IPS-11a (cell line): Measurements from ENCODE around the gene HOXC5.

Source experiments
- H3K4me3 ChIP-seq: one replicate; pipeline ENCODE4 v1.5.1; 2013; ENCODE audit warnings: low read depth, low read length, control low read depth

HOXC5 gene

DNA sequence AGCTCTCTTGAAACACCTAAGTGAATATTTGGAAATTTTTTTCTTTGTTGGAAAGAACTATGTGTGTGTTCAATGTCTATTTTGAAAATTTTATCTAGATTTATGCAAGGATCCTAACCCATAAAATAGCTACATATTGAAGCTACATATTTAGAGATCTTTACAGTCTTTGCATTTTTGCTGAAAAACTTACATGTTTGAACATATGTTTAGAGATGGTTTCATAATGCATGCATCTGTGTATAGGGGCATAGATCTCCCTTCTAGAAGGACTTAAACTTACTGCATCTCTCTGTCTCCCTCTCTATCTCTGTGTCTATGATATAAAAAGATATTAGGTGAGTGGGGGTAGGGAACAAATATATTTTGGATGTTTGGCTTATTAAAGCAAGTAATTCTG, 12.6 kb downstream of the HOXC5 start:
- no peak overlapping the region for H3K4me3 ChIP-seq

- H3K4me3 ChIP-seq: no peak overlapping the region
Measured at GRCh38 chr12:54045868-54046521, 13.1 kb downstream of the HOXC5 start.

- H3K4me3 ChIP-seq: no peak overlapping the region
Measured at GRCh38 chr12:54046809-54047159, 13.9 kb downstream of the HOXC5 start.

DNA sequence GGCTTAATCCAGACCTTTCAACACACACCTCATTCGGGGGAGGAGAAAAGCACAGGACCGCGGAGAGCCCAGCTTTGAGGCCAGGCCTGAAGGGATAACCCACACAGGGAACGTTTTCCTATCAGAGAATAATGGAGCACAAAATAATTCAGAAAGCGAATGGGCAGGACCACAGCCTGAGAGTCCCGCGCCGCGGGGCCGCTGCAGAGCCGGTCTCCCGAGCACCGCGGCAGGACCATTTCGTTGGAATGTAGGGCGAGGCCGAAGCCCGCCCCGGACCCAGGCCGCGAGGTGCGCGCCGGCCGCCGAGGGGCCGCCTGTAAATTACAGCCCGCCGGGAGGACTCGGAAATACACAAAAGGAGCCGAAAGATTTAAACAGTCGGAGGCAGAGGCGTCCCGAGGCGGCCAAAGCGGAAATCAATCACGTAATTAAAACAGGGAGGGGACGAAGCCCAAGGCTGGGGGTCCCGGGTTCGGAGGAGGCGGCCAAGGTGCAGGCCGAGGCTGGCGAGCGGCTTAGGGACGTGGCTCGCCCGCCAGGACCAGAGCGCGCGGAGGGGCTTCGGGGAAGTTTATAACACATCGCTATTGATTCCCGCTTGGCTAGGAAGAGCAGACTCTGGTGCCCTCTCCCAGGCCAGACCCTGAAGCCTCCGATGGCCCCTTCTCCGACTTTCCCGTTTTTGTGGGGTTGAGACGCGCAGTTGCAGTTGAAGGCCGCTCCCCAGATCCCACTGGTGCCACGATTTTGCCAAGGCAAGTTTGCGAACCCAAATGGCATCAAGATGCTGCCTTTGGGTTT, 14.5 kb downstream of the HOXC5 start:
- no peak overlapping the region for H3K4me3 ChIP-seq

DNA sequence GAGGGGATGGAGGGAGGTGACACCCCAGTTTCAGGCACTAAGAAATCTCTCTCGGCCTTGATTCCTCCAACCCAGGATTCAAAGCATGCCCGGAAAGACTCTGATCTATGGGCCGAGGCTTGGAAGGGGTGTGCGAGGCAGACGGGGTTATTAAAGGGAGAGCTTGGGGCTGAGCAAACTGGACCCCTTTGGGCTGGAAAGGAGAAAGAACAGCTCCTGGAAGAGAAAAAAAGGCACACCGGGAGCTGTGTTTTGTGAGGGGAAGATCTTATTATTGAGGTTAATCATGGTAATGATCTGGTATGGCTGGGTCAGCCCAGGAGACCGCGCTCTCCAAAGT, 15.1 kb downstream of the HOXC5 start:
- H3K4me3 ChIP-seq: no peak overlapping the region

DNA sequence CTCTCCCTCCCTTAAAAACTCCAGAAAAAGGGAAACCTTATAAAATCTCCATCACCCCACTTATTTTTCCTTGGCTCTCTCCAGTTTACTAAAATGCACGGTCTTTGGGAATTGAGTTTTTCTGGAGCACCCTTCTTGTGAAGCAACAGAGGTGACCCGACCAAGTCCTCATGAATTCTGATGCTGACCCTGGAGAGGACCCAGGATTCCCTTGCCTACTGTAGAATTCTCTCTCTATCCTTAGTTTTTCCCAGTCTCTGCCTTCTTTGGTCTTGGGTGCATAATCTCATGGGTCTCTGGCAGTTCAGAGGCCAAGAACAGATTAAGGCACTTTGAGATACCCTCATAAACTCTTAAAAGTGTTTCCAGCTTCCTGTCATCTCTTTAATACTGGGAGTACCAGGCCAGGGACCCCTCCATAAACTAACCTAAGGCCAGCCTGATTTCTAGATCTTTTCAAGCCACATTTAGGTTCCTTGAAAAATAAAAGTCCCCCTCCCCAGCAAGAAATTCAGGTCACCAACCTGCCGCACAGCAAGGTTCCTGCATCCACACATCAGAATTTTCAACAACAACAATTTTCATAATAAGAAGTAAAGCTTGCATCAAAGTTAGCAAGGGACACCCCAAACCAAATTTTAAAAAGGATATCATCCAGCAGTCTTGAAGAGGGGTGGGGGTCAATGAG, 15.7 kb downstream of the HOXC5 start:
- H3K4me3 ChIP-seq: no peak overlapping the region

DNA sequence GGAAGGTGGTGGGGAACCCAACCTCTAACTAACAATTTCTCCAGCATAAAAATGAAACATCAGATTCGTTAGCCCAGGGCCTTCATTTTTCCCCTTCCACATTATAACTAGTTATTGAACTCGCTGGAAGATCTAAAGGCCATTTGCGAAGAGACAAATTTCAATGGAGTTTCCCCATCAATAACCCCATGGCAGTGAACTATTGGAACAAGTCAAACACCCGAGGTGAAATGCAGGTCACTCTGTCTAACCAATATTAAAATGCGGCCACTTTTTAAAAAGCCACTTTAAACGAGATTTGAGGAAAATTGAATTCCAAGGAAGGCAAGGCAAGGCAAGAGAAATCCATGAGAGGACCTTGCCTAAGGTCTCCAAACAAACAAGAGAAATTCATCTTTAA, 16.3 kb downstream of the HOXC5 start:
- H3K4me3 ChIP-seq: no peak overlapping the region

GRCh38 chr12:54050482-54050810, 17.6 kb downstream of the HOXC5 start:
- H3K4me3 ChIP-seq: no peak overlapping the region

- no peak overlapping the region for H3K4me3 ChIP-seq
Measured at GRCh38 chr12:54051026-54051842, 18.4 kb downstream of the HOXC5 start.

DNA sequence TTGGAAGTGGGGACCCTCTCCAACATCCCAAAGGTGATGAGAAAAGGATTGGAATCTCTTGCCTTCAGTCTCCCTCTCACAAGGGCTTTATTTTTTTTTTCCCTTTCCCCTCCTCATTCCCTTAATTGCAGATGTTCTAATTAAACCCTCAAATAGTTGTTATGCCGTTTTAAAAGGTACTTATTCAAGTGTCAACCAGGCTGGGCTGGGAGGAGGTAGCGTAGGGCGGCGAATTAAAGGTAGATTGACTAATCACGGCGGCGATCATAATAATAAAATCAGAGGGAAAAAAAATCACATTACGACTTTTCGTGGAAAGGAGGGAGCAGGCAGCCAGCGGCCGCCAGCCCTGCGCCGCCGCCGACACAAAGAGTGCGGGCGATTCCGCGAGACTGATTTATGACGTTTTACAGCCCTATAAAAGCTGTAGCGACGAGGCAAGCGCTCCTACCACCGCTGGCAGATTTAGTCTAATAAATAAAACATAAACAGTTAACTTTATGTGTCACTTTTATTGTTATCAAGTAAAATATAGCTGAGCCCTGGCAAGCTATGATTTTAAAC, 19.1 kb downstream of the HOXC5 start:
- H3K4me3 ChIP-seq: no peak overlapping the region

DNA sequence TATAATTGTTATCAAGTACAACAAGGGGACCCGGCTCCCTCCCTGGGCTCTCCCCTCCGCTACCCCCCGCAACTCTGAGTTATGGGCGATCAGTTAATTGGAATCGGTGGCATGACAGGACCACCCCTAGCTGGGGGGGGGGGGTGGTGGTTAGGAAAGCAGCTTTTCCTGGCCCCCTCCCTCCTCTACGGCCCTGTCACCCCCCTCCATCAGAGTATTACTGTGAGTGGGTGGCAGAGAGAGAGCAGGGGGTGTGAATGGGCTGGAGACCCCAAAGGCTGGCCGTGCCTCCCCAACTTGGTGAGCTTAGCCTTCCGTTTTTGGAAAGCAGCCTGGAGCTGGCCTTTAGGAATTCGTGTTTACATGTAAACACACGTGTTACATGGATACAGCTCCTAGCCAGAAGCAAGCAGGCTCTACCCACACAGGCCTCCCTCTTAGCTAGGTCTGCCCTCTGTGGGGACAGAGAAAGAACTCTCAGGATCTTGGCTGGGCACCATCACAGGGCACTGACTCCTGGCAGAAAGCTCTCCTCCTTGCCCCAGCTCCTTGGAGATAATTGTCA, 19.7 kb downstream of the HOXC5 start:
- H3K4me3 ChIP-seq: no peak overlapping the region

GRCh38 chr12:54053003-54053750, 20.3 kb downstream of the HOXC5 start:
- no peak overlapping the region for H3K4me3 ChIP-seq

DNA sequence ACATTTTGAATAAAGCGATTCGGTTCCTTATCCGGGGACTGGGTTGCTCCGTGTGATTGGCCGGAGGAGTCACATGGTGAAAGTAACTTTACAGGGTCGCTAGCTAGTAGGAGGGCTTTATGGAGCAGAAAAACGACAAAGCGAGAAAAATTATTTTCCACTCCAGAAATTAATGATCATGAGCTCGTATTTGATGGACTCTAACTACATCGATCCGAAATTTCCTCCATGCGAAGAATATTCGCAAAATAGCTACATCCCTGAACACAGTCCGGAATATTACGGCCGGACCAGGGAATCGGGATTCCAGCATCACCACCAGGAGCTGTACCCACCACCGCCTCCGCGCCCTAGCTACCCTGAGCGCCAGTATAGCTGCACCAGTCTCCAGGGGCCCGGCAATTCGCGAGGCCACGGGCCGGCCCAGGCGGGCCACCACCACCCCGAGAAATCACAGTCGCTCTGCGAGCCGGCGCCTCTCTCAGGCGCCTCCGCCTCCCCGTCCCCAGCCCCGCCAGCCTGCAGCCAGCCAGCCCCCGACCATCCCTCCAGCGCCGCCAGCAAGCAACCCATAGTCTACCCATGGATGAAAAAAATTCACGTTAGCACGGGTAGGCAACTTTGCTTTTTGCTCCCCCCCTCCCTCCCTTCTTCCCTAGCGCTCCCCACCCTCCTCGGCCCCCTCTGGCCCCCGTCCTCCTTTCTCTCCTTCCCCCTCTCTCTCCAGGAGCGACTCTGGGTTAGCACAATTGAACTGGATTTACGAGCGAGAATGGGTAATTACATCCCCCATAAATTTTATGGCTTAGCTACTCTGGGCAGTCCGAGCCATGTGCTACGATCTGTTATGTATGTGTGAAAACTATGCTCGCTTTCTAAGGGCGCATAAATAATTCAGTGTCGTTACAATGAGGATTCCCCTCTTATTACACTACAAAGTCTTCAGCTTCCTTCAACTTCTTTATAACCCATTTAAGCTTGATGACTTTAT, 21.2 kb downstream of the HOXC5 start, which contains the start of gene HOXC4:
TSS of gene HOXC4 (plus strand) at position 85 of the 991 bp plus-strand sequence. CDS start at position 173, 88 bp downstream.
- no peak within 1 kb of the TSS for H3K4me3 ChIP-seq

DNA sequence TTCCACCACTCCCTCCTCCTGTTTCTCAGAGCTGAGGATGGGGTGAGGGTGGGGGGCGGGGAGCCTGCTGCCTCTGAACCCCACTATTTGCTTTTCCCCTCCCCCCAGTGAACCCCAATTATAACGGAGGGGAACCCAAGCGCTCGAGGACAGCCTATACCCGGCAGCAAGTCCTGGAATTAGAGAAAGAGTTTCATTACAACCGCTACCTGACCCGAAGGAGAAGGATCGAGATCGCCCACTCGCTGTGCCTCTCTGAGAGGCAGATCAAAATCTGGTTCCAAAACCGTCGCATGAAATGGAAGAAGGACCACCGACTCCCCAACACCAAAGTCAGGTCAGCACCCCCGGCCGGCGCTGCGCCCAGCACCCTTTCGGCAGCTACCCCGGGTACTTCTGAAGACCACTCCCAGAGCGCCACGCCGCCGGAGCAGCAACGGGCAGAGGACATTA, 21.9 kb downstream of the HOXC5 start:
- H3K4me3 ChIP-seq: no peak overlapping the region

GRCh38 chr12:54055552-54055951, 22.7 kb downstream of the HOXC5 start:
- H3K4me3 ChIP-seq: no peak overlapping the region

DNA sequence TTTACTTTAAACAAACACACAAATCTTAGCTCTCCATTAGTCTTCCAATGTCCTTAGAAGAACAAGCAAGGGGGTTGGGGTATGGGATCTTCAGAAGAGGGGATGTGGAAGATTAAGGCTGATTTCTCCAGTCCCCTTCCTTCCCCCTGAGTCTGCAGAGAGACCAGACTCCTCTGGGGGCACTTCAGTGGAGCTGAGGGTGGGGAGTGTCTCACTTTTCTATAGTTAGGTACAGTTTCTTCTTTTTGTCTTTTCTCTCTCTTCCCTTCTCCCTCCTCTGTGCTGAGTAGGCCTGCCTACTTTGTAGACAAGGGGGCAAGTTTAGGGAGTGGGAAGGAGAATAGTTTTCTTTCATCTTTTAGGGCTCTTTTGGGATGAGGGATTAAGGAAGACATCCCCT, 23.3 kb downstream of the HOXC5 start:
- H3K4me3 ChIP-seq: no peak overlapping the region

DNA sequence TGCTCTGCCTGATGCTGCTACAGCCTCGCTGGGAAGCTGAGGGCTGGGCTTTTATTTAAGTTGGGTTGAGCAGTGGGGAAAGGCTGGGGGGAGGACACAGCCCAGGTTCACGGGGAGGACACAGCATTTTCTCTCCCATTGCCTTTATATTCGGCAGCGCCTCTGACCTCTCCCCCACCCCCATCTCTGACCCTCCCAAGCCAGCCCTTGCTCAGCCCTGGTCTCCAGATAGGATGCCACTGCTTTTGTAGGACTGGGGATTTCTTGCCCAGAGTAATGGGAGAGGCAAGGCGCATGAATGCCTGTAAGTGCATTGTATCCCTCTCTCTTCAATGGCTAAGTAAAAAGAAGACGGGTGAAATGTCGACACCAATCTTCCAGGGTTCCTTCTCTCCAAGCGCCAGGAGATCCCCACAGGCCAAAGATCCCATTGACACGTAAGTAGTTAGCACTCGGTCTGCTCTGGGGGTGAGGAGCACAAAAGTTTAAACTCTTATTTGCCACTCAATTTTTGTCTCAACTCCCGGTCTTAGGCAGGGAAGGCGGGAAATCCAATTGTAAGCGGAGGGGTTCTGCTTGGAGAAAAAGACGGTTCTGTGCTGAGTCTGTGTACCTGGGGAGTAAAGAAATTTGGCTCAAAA, 25.4 kb downstream of the HOXC5 start:
- H3K4me3 ChIP-seq: no peak overlapping the region

GRCh38 chr12:54059668-54060067, 26.8 kb downstream of the HOXC5 start:
- H3K4me3 ChIP-seq: no peak overlapping the region
